Nephron progenitor cell (in vitro differentiated cells): ENCODE measurements around the gene RASGRP4.

Experiments
- DNase-seq: peaks from one replicate; pipeline ENCODE4 v3.0.0; 2021
- H3K27ac Mint-ChIP-seq: 2 replicates; pipeline ENCODE4 v1.8.0; 2021; ENCODE audit warnings: mild to moderate bottlenecking, moderate library complexity, mixed read lengths
- H3K27me3 Mint-ChIP-seq: 2 replicates; pipeline ENCODE4 v1.8.0; 2021; ENCODE audit warnings: mild to moderate bottlenecking, low read depth, mixed read lengths; ENCODE audit not compliant: poor library complexity
- H3K36me3 Mint-ChIP-seq: 2 replicates; pipeline ENCODE4 v1.8.0; 2021; ENCODE audit warnings: low read depth, mixed read lengths
- H3K4me1 Mint-ChIP-seq: 2 replicates; pipeline ENCODE4 v1.8.0; 2021; ENCODE audit warnings: mixed read lengths
- H3K4me3 Mint-ChIP-seq: 2 replicates; pipeline ENCODE4 v1.8.0; 2021; ENCODE audit warnings: mild to moderate bottlenecking, moderate library complexity, mixed read lengths
- H3K9me3 Mint-ChIP-seq: 2 replicates; pipeline ENCODE4 v1.8.0; 2021; ENCODE audit warnings: mild to moderate bottlenecking, moderate library complexity, mixed read lengths
- CTCF ChIP-seq: fragments of 200-600 bp; sonication (generic); IDR thresholded peaks from 2 replicates; pipeline ENCODE4 v1.5.0; 2021; ENCODE audit warnings: antibody characterized with exemption

RASGRP4 gene

GRCh38 chr19:38402623-38402966, 23.4 kb downstream of the RASGRP4 start:
- no peaks in the 10 kb centered on the region for H3K9me3 Mint-ChIP-seq
- H3K27me3 Mint-ChIP-seq, result peaks cover 29% of the 10 kb centered on the region
- no peak overlapping the region for H3K27ac Mint-ChIP-seq
- no peak for DNase-seq
- H3K4me3 Mint-ChIP-seq, result peak overlapping the region; percentile 80
- peaks cover 13% of the 10 kb centered on the region for H3K4me1 Mint-ChIP-seq
- peaks cover 6% of the 10 kb centered on the region for H3K36me3 Mint-ChIP-seq
- TF ChIP-seq CTCF, result no peak

GRCh38 chr19:38401148-38401547, 24.9 kb downstream of the RASGRP4 start:
- peaks cover 13% of the 10 kb centered on the region for H3K4me1 Mint-ChIP-seq
- H3K36me3 Mint-ChIP-seq, result peaks cover 12% of the 10 kb centered on the region
- peaks cover 32% of the 10 kb centered on the region for H3K27me3 Mint-ChIP-seq
- no peak for DNase-seq
- H3K4me3 Mint-ChIP-seq, result no peak overlapping the region
- peaks cover 8% of the 10 kb centered on the region for H3K9me3 Mint-ChIP-seq
- H3K27ac Mint-ChIP-seq, result peak overlapping the region; percentile 72
- no peak for TF ChIP-seq CTCF

GRCh38 chr19:38400361-38400760, 25.7 kb downstream of the RASGRP4 start:
- H3K4me1 Mint-ChIP-seq, result peaks cover 10% of the 10 kb centered on the region
- H3K9me3 Mint-ChIP-seq, result peaks cover 9% of the 10 kb centered on the region
- H3K27ac Mint-ChIP-seq, result no peak overlapping the region
- no peak for DNase-seq
- H3K27me3 Mint-ChIP-seq, result peaks cover 32% of the 10 kb centered on the region
- H3K36me3 Mint-ChIP-seq, result peaks cover 13% of the 10 kb centered on the region
- H3K4me3 Mint-ChIP-seq, result peak overlapping the region; percentile 39
- no peak for TF ChIP-seq CTCF

- H3K4me3 Mint-ChIP-seq, result no peak overlapping the region
- peaks cover 15% of the 10 kb centered on the region for H3K9me3 Mint-ChIP-seq
These were observed 26.5 kb downstream of the RASGRP4 start for GRCh38 chr19:38399537-38399936.

GRCh38 chr19:38399081-38399480, 26.9 kb downstream of the RASGRP4 start:
- Mint-ChIP-seq H3K9me3 (peaks cover 16% of the 10 kb centered on the region), H3K4me3 (no peak overlapping the region), H3K36me3 (peaks cover 22% of the 10 kb centered on the region), H3K27ac (no peak overlapping the region), H3K27me3 (peaks cover 35% of the 10 kb centered on the region), H3K4me1 (peaks cover 8% of the 10 kb centered on the region)
- no peak for TF ChIP-seq CTCF
- no peak for DNase-seq

More at GRCh38 chr19:38399537-38399936, 26.5 kb downstream of the RASGRP4 start:
- peaks cover 6% of the 10 kb centered on the region for H3K4me1 Mint-ChIP-seq
- DNase-seq, result no peak
- no peak for TF ChIP-seq CTCF
- H3K27ac Mint-ChIP-seq, result no peak overlapping the region
- peaks cover 19% of the 10 kb centered on the region for H3K36me3 Mint-ChIP-seq
- H3K27me3 Mint-ChIP-seq, result peaks cover 33% of the 10 kb centered on the region

- Mint-ChIP-seq H3K4me3 (no peak overlapping the region), H3K27ac (no peak overlapping the region), H3K4me1 (peaks cover 35% of the 10 kb centered on the region), H3K36me3 (peaks cover 48% of the 10 kb centered on the region), H3K9me3 (peaks cover 21% of the 10 kb centered on the region), H3K27me3 (peaks cover 45% of the 10 kb centered on the region)
- no peak for DNase-seq
- no peak for TF ChIP-seq CTCF
These were observed 30.5 kb downstream of the RASGRP4 start for GRCh38 chr19:38395381-38396114.
